HG03432 (cell line): ENCODE data around the gene CDKN2B-AS1.

ENCODE experiments used
- ATAC-seq: cut with Tn5 transposase; IDR thresholded peaks from one replicate; pipeline ENCODE4 v1.9.1; 2021; ENCODE audit warnings: mild to moderate bottlenecking, moderate library complexity; ENCODE audit not compliant: unreplicated experiment

Gene CDKN2B-AS1

GRCh38 chr9:22005702-22006606 is 11.4 kb downstream of the CDKN2B-AS1 start:
- no peak for ATAC-seq

GRCh38 chr9:22008384-22008716 is 13.8 kb downstream of the CDKN2B-AS1 start:
- no peak for ATAC-seq

- peak; percentile 96 for ATAC-seq
These were observed 14.3 kb downstream of the CDKN2B-AS1 start, which contains the start of gene CDKN2B for GRCh38 chr9:22008717-22009505. TSS of gene CDKN2B (minus strand) at chr9:22009305. CDS start at chr9:22008953, 352 bp downstream.

GRCh38 chr9:22009506-22009867 is 14.9 kb downstream of the CDKN2B-AS1 start:
- ATAC-seq, result peak; percentile 48

- no peak for ATAC-seq
These were observed 16.5 kb downstream of the CDKN2B-AS1 start for GRCh38 chr9:22010866-22011625.

- no peak for ATAC-seq
These were observed 27.8 kb downstream of the CDKN2B-AS1 start for GRCh38 chr9:22022396-22022795.

GRCh38 chr9:22026696-22027095 is 32.1 kb downstream of the CDKN2B-AS1 start:
- no peak for ATAC-seq

- no peak for ATAC-seq
These were observed 33.8 kb downstream of the CDKN2B-AS1 start for GRCh38 chr9:22028394-22028793.

GRCh38 chr9:22029231-22029630 is 34.6 kb downstream of the CDKN2B-AS1 start:
- ATAC-seq, result no peak

GRCh38 chr9:22030101-22030598 is 35.6 kb downstream of the CDKN2B-AS1 start:
- peak; percentile 81 for ATAC-seq

- ATAC-seq, result no peak
These were observed 37.2 kb downstream of the CDKN2B-AS1 start for GRCh38 chr9:22031655-22032411.

- ATAC-seq, result no peak
These were observed 38.5 kb downstream of the CDKN2B-AS1 start for GRCh38 chr9:22033012-22033630.

- ATAC-seq, result no peak
These were observed 41.0 kb downstream of the CDKN2B-AS1 start for GRCh38 chr9:22035591-22036011.

GRCh38 chr9:22036866-22037626 is 42.5 kb downstream of the CDKN2B-AS1 start:
- no peak for ATAC-seq

GRCh38 chr9:22037954-22038690 is 43.5 kb downstream of the CDKN2B-AS1 start:
- no peak for ATAC-seq

- ATAC-seq, result no peak
These were observed 44.7 kb downstream of the CDKN2B-AS1 start for GRCh38 chr9:22039258-22039657.

- ATAC-seq, result no peak
These were observed 46.2 kb downstream of the CDKN2B-AS1 start for GRCh38 chr9:22040760-22041159.

- no peak for ATAC-seq
These were observed 46.8 kb downstream of the CDKN2B-AS1 start for GRCh38 chr9:22041344-22041743.
